IMR-90 (cell line): ENCODE data around the gene ADGRL3. TPM values are rescaled to one million over a fixed set of nuclear protein-coding genes. Genes with fewer than 3 reads are reported as not detected.

Experiments used
- ATAC-seq: fragments of 200-7000 bp; cut with Tn5 transposase; 2 replicates; pipeline ENCODE4 v1.9.1; 2020; ENCODE audit warnings: low read depth, mild to moderate bottlenecking, moderate library complexity
- BruUV-seq: library from RNA; stranded (reverse); fragments of 400-500 nt; replicated peaks from 2 replicates; lab custom pipeline; 2021; lab: Mats Ljungman, UMichigan
- CTCF ChIA-PET: fragments of 300-600 bp; formaldehyde crosslinking; extraction: SDS; loops from one replicate; lab custom pipeline; 2021; ENCODE audit warnings: antibody characterized with exemption; lab: Yijun Ruan, JAX
- POLR2A ChIA-PET: fragments of 300-600 bp; sonication (Branson Sonifier 250); formaldehyde crosslinking; loops from one replicate; lab custom pipeline; 2022; ENCODE audit warnings: antibody characterized with exemption; ENCODE audit not compliant: unreplicated experiment; lab: Charles Lee
- DNase-seq: peaks from one replicate; pipeline ENCODE4 v3.0.0; 2013
- H2AFZ ChIP-seq: replicated peaks from 2 replicates; pipeline ENCODE3; 2013; ENCODE audit warnings: low read length, mild to moderate bottlenecking; ENCODE audit not compliant: poor library complexity
- H2AK5ac ChIP-seq: 2 replicates; pipeline ENCODE4 v1.6.1; 2013; ENCODE audit warnings: low read depth, low read length, inconsistent platforms
- H2AK9ac ChIP-seq: replicated peaks from 2 replicates; pipeline ENCODE3; 2013; ENCODE audit warnings: mild to moderate bottlenecking, low read depth, low read length, moderate library complexity; ENCODE audit not compliant: poor library complexity
- H2BK120ac ChIP-seq: 2 replicates; pipeline ENCODE4 v1.6.1; 2013; ENCODE audit warnings: low read depth, low read length, inconsistent platforms
- H2BK15ac ChIP-seq: 3 replicates; pipeline ENCODE4 v1.6.1; 2013; ENCODE audit warnings: low read depth, low read length, inconsistent platforms
- H2BK20ac ChIP-seq: 2 replicates; pipeline ENCODE4 v1.6.1; 2013; ENCODE audit warnings: low read depth, mild to moderate bottlenecking, inconsistent platforms, low read length, moderate library complexity
- H2BK5ac ChIP-seq: 2 replicates; pipeline ENCODE4 v1.6.1; 2013; ENCODE audit warnings: mild to moderate bottlenecking, low read depth, low read length, inconsistent platforms; ENCODE audit not compliant: poor library complexity, severe bottlenecking
- H3K14ac ChIP-seq: replicated peaks from 2 replicates; pipeline ENCODE4 v1.6.1; 2013; ENCODE audit warnings: low read depth, low read length, inconsistent platforms
- H3K18ac ChIP-seq: 2 replicates; pipeline ENCODE4 v1.6.1; 2013; ENCODE audit warnings: low read depth, low read length, control low read depth
- H3K23ac ChIP-seq: 2 replicates; pipeline ENCODE4 v1.6.1; 2013; ENCODE audit warnings: low read depth, low read length, inconsistent platforms
- H3K27ac ChIP-seq: 2 replicates; pipeline ENCODE4 v1.5.1; 2013; ENCODE audit warnings: mild to moderate bottlenecking, control low read depth, low read length; ENCODE audit not compliant: insufficient read depth
- H3K27me3 ChIP-seq: 2 replicates; pipeline ENCODE4 v1.6.1; 2013; ENCODE audit warnings: low read length; ENCODE audit not compliant: control insufficient read depth, insufficient read depth
- H3K36me3 ChIP-seq: 2 replicates; pipeline ENCODE4 v1.6.1; 2013; ENCODE audit warnings: low read length, mixed read lengths; ENCODE audit not compliant: control insufficient read depth, insufficient read depth
- H3K4ac ChIP-seq: 2 replicates; pipeline ENCODE4 v1.6.1; 2013; ENCODE audit warnings: low read depth, low read length, inconsistent platforms
- H3K4me1 ChIP-seq: 2 replicates; pipeline ENCODE4 v1.6.1; 2013; ENCODE audit warnings: low read length, mixed read lengths; ENCODE audit not compliant: control insufficient read depth, insufficient read depth
- H3K4me2 ChIP-seq: 2 replicates; pipeline ENCODE4 v1.6.1; 2013; ENCODE audit warnings: low read depth, mild to moderate bottlenecking, control low read depth, low read length, moderate library complexity
- H3K4me3 ChIP-seq: 2 replicates; pipeline ENCODE4 v1.5.1; 2013; ENCODE audit warnings: low read depth, mild to moderate bottlenecking, control low read depth, low read length, moderate library complexity; ENCODE audit not compliant: insufficient read depth
- H3K56ac ChIP-seq: 2 replicates; pipeline ENCODE4 v1.6.1; 2013; ENCODE audit warnings: low read length, inconsistent platforms; ENCODE audit not compliant: insufficient read depth; ENCODE audit errors: extremely low read depth
- H3K79me1 ChIP-seq, 2 experiments: 2 replicates each; pipeline ENCODE4 v1.6.1; 2013; ENCODE audit warnings: low read length in 2 of 2, inconsistent platforms in 1 of 2, low read depth in 1 of 2
- H3K9ac ChIP-seq: 2 replicates; pipeline ENCODE4 v1.6.1; 2013; ENCODE audit warnings: low read depth, low read length, control low read depth
- H3K9me1 ChIP-seq: 2 replicates; pipeline ENCODE4 v1.6.1; 2013; ENCODE audit warnings: low read length, inconsistent platforms; ENCODE audit not compliant: insufficient read depth
- H3K9me3 ChIP-seq: 2 replicates; pipeline ENCODE4 v1.6.1; 2013; ENCODE audit warnings: low read length; ENCODE audit not compliant: control insufficient read depth, insufficient read depth
- H4K20me1 ChIP-seq: 2 replicates; pipeline ENCODE4 v1.6.1; 2013; ENCODE audit warnings: low read length, inconsistent platforms; ENCODE audit not compliant: insufficient read depth
- H4K5ac ChIP-seq: 2 replicates; pipeline ENCODE4 v1.6.1; 2013; ENCODE audit warnings: mild to moderate bottlenecking, low read depth, low read length, control low read depth
- H4K8ac ChIP-seq, 2 experiments: 2 replicates each; pipeline ENCODE4 v1.6.1; 2013; ENCODE audit warnings: low read depth in 2 of 2, low read length in 2 of 2, control low read depth in 1 of 2, inconsistent platforms in 1 of 2
- H4K91ac ChIP-seq: 2 replicates; pipeline ENCODE4 v1.6.1; 2013; ENCODE audit warnings: low read depth, low read length, inconsistent platforms; ENCODE audit not compliant: insufficient read depth
- MAZ ChIP-seq: IDR thresholded peaks from 2 replicates; pipeline ENCODE4 v1.6.1; 2012; ENCODE audit warnings: low read depth, mild to moderate bottlenecking, low read length, improper control_type of control experiment, moderate library complexity, borderline replicate concordance
- RCOR1 ChIP-seq: IDR thresholded peaks from 2 replicates; pipeline ENCODE4 v1.6.1; 2012; ENCODE audit warnings: mild to moderate bottlenecking, low read length, improper control_type of control experiment; ENCODE audit not compliant: insufficient replicate concordance
- RFX5 ChIP-seq: IDR thresholded peaks from 2 replicates; pipeline ENCODE4 v1.8.0; 2012; ENCODE audit warnings: low read depth, mild to moderate bottlenecking, low read length, moderate library complexity
- WGBS, 2 experiments: methylation state at CpG; one replicate each; pipeline versions ENCODE4 v1.1.5 to v1.1.7; 2013; ENCODE audit warnings: missing lambda C conversion rate in 2 of 2; ENCODE audit not compliant: insufficient read length in 1 of 2; ENCODE audit errors: extremely low coverage in 2 of 2; 5-methylcytosine and 5-hydroxymethylcytosine counted together
- dilution Hi-C: fragments of 300-500 bp; cut with HindIII; formaldehyde crosslinking; loops from one replicate; pipeline ENCODE4 v1.14.3; 2018; ENCODE audit warnings: low sequenced_read_pairs; ENCODE audit not compliant: unreplicated experiment
- in situ Hi-C: fragments of 300-500 bp; cut with MboI; formaldehyde crosslinking; loops from 3 replicates; pipeline ENCODE4 v1.14.3; 2019; ENCODE audit warnings: low sequenced_read_pairs, inconsistent platforms, mixed read lengths
- intact Hi-C: fragments of 100-400 bp; cut with micrococcal nuclease; formaldehyde crosslinking; loops from 2 replicates; pipeline ENCODE4 v1.10.0; 2022
- polyA plus RNA-seq, 3 experiments: library from polyadenylated mRNA; depleted of rRNA; stranded (reverse); fragments of >200 nt; gene quantifications; 2 replicates each; pipeline ENCODE4 v1.2.3, GENCODE V29; 2012; ENCODE audit warnings: low replicate concordance in 1 of 3
- total RNA-seq: library from RNA; depleted of rRNA; stranded (reverse); fragments of >200 nt; gene quantifications from 2 replicates; pipeline ENCODE4 v1.2.3, GENCODE V29; 2012

The ADGRL3 gene
- total and polyA plus RNA-seq, 2 of the 4 experiments (the other 2 are of a cell fraction) = 0.46 to 2.5 TPM

DNA sequence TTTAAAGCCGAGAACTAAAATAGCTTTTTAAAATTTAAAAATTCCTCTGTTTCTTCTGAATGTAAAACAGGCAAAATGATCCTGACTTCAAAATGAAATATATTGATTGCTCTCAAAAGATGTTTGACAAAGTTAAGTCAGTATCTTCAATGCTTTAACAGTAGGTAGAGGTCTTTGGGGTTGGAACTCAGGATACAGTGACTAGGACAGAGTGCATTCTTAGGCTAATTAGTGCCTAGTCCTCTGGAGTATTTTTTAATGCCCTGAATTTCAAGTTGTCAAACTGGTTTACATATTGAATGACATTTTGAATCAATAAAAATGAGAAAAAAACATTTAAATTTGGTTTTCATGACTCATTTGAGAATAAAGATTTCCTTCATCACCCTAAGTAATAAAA lies 877.3 kb downstream of the ADGRL3 start:
- intact Hi-C loops (no loop called here), in situ Hi-C loops (no loop called here), dilution Hi-C loops (no loop called here)
- Histone ChIP-seq H3K4me3 (no peak overlapping the region), H4K8ac (no peak overlapping the region), H3K23ac (no peak overlapping the region), H2BK5ac (no peak overlapping the region), H4K5ac (no peak overlapping the region), H3K9me3 (no peaks in the 10 kb centered on the region), H3K4me1 (no peaks in the 10 kb centered on the region), H3K56ac (no peak overlapping the region), H3K27ac (no peak overlapping the region), H2AK9ac (no peak overlapping the region), H2BK20ac (no peak overlapping the region), H4K20me1 (no peaks in the 10 kb centered on the region), H4K91ac (no peak overlapping the region), H2BK120ac (no peak overlapping the region), H3K4me2 (no peak overlapping the region), H3K9me1 (no peaks in the 10 kb centered on the region), H3K9ac (no peak overlapping the region), H3K18ac (no peak overlapping the region), H3K79me1 (no peaks in the 10 kb centered on the region), H3K36me3 (no peaks in the 10 kb centered on the region), H3K14ac (no peak overlapping the region), H3K4ac (no peak overlapping the region), H2BK15ac (no peak overlapping the region), H2AK5ac (no peak overlapping the region), H2AFZ (no peak overlapping the region), H3K27me3 (no peaks in the 10 kb centered on the region)
- TF ChIP-seq RFX5 (no peak), MAZ (no peak), RCOR1 (no peak)
- no CpG with 5 or more reads among the region's 1 CpG for WGBS, 2 experiments
- no peak for ATAC-seq
- no peak for DNase-seq
- no TSS peak for BruUV-seq
- POLR2A ChIA-PET = no interaction called here
- CTCF ChIA-PET = no interaction called here
